OCI-LY7 (cell line): ENCODE results near the gene CDKAL1. TPM values are rescaled to one million over a fixed set of nuclear protein-coding genes. Genes with fewer than 3 reads are reported as not detected.

Experiments
- BruUV-seq: library from RNA; stranded (reverse); fragments of 400-500 nt; replicated peaks from 2 replicates; lab custom pipeline; 2021; lab: Mats Ljungman, UMichigan
- CTCF ChIA-PET: fragments of 300-600 bp; sonication (Branson Sonifier 250); formaldehyde crosslinking; loops from one replicate; lab custom pipeline; 2022; ENCODE audit warnings: antibody characterized with exemption; ENCODE audit not compliant: unreplicated experiment; lab: Charles Lee
- POLR2A ChIA-PET: fragments of 300-600 bp; sonication (Branson Sonifier 250); formaldehyde crosslinking; loops from one replicate; lab custom pipeline; 2022; ENCODE audit warnings: antibody characterized with exemption; lab: Charles Lee
- DNase-seq: peaks from one replicate; pipeline ENCODE4 v3.0.0-alpha.2; 2015; ENCODE audit warnings: low spot score
- H2AFZ ChIP-seq: fragments of 200-600 bp; sonication (generic), shearing (Covaris generic); 2 replicates; pipeline ENCODE4 v1.6.1; 2014; ENCODE audit warnings: mild to moderate bottlenecking, antibody characterized with exemption, low read length, moderate library complexity
- H3K27ac ChIP-seq: fragments of 200-600 bp; sonication (generic); 2 replicates; pipeline ENCODE4 v1.5.1; 2014; ENCODE audit warnings: mixed run types, low read depth, mild to moderate bottlenecking, moderate library complexity, low read length, inconsistent platforms; ENCODE audit not compliant: poor library complexity, severe bottlenecking
- H3K36me3 ChIP-seq: fragments of 200-600 bp; sonication (generic); 2 replicates; pipeline ENCODE4 v1.6.1; 2014; ENCODE audit warnings: mild to moderate bottlenecking, antibody characterized with exemption, low read length, moderate library complexity, mixed read lengths; ENCODE audit not compliant: insufficient read depth
- H3K4me1 ChIP-seq: fragments of 200-600 bp; sonication (generic); 2 replicates; pipeline ENCODE4 v1.5.1; 2014; ENCODE audit warnings: mild to moderate bottlenecking, low read length; ENCODE audit not compliant: insufficient read depth, poor library complexity, severe bottlenecking
- H3K4me2 ChIP-seq: fragments of 200-600 bp; sonication (generic); 2 replicates; pipeline ENCODE4 v1.6.1; 2014; ENCODE audit warnings: mild to moderate bottlenecking, low read length
- H3K4me3 ChIP-seq: fragments of 200-600 bp; sonication (generic); 2 replicates; pipeline ENCODE4 v1.5.1; 2014; ENCODE audit warnings: mild to moderate bottlenecking, low read depth, low read length; ENCODE audit not compliant: poor library complexity, severe bottlenecking
- H3K79me2 ChIP-seq: fragments of 200-600 bp; sonication (generic); 2 replicates; pipeline ENCODE4 v1.6.1; 2016; ENCODE audit warnings: low read depth, mild to moderate bottlenecking, low read length, moderate library complexity, mixed read lengths; ENCODE audit not compliant: insufficient read depth
- H3K9me2 ChIP-seq: fragments of 200-600 bp; sonication (generic); 2 replicates; pipeline ENCODE4 v1.6.1; 2016; ENCODE audit warnings: mild to moderate bottlenecking, low read length, mixed read lengths; ENCODE audit not compliant: insufficient read depth
- H3K9me3 ChIP-seq: fragments of 200-600 bp; sonication (generic); 2 replicates; pipeline ENCODE4 v1.6.1; 2014; ENCODE audit warnings: mild to moderate bottlenecking, mixed run types, low read length, mixed read lengths
- H4K20me1 ChIP-seq: fragments of 200-600 bp; sonication (generic); 2 replicates; pipeline ENCODE4 v1.6.1; 2014; ENCODE audit warnings: mild to moderate bottlenecking, antibody characterized with exemption, low read length, moderate library complexity, mixed read lengths; ENCODE audit not compliant: insufficient read depth
- CTCF ChIP-seq: fragments of 200-600 bp; sonication (generic); conservative IDR thresholded peaks from 2 replicates; pipeline ENCODE4 v1.5.1; 2014; ENCODE audit warnings: mild to moderate bottlenecking, antibody characterized with exemption, low read length, moderate library complexity, mixed read lengths
- EZH2phosphoT487 ChIP-seq: fragments of 200-600 bp; sonication (generic); IDR thresholded peaks from 2 replicates; pipeline ENCODE4 v1.6.1; 2018; ENCODE audit warnings: low read depth, borderline replicate concordance, mild to moderate bottlenecking, mixed run types, antibody characterized with exemption, low read length, moderate library complexity, mixed read lengths
- intact Hi-C: fragments of 100-400 bp; cut with micrococcal nuclease; formaldehyde crosslinking; loops from one replicate; pipeline ENCODE4 v1.10.0; 2022; ENCODE audit not compliant: unreplicated experiment
- total RNA-seq, 2 experiments: library from RNA; depleted of rRNA in 1 of 2; stranded (reverse); fragments of >200 nt in 1 of 2; shearing (Covaris generic) in 1 of 2; gene quantifications; 2 replicates each; pipeline ENCODE4 v1.2.3, GENCODE V29; 2014 to 2022

The CDKAL1 gene
- total RNA-seq, 2 experiments from 2014 or later: 19.9 to 21.1 TPM

DNA sequence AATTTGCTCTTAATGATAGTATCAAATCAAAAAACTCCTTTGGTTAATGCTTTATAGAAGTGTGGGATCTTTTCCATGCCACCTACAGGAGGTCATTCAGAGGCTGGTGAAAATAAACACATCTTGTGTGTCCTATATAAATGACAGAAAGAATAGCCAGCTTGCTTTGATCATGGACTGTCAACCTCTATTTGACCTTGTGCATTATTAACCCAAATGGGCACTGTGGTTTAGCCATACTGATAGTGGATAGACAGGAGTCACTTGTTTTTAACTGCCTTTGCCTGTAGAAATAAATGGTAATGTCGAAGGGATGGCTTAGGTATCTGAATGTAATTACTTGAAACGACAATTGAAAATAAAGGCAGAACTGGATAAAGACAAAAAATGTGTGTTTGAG lies 123.8 kb downstream of the CDKAL1 start:
- no TSS peak for BruUV-seq
- no peak overlapping the region for H3K4me3 ChIP-seq
- H3K9me3 ChIP-seq: no peaks in the 10 kb centered on the region
- no peaks in the 10 kb centered on the region for H3K79me2 ChIP-seq
- POLR2A ChIA-PET: no interaction called here
- intact Hi-C loops: no loop called here
- no peaks in the 10 kb centered on the region; the same call in 1 of the 2 replicates for H3K36me3 ChIP-seq
- no peaks in the 10 kb centered on the region for H3K9me2 ChIP-seq
- no peak for DNase-seq
- CTCF ChIA-PET: no interaction called here
- H3K4me1 ChIP-seq: no peaks in the 10 kb centered on the region
- no peaks in the 10 kb centered on the region; the same call in 1 of the 2 replicates for H4K20me1 ChIP-seq
- H3K27ac ChIP-seq: no peak overlapping the region
- H2AFZ ChIP-seq: no peak overlapping the region
- TF ChIP-seq EZH2phosphoT487 (no peak), CTCF (no peak)
- H3K4me2 ChIP-seq: no peak overlapping the region

DNA sequence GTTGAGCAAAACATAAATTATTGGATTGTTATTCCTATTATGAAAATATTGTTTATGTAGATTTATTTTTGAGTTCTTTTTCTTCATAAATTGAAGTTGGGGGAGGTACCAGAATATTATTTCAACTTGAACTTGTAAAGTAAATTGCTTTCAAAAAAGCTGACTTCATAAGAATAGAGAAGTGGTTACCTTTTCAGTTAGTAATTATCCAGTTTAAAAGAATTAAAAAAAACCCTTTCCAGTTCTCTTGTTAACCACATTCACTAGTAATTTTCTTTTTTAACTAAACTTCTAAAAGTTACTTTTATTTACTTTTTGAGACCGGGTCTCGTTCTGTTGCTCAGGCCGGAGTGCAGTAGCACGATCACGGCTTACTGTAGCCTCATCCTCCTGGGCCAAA lies 124.3 kb downstream of the CDKAL1 start:
- H3K9me2 ChIP-seq: no peaks in the 10 kb centered on the region
- no peaks in the 10 kb centered on the region for H3K79me2 ChIP-seq
- no peak for DNase-seq
- intact Hi-C loops: no loop called here
- TF ChIP-seq EZH2phosphoT487: no peak
- no peak for TF ChIP-seq CTCF
- H3K36me3 ChIP-seq: no peaks in the 10 kb centered on the region; the same call in 1 of the 2 replicates
- no peak overlapping the region for H3K4me2 ChIP-seq
- CTCF ChIA-PET: no interaction called here
- H3K4me3 ChIP-seq: no peak overlapping the region
- BruUV-seq: no TSS peak
- no peak overlapping the region for H2AFZ ChIP-seq
- H3K4me1 ChIP-seq: no peaks in the 10 kb centered on the region
- H4K20me1 ChIP-seq: no peaks in the 10 kb centered on the region; the same call in 1 of the 2 replicates
- POLR2A ChIA-PET: no interaction called here
- H3K27ac ChIP-seq: no peak overlapping the region
- H3K9me3 ChIP-seq: no peaks in the 10 kb centered on the region

DNA sequence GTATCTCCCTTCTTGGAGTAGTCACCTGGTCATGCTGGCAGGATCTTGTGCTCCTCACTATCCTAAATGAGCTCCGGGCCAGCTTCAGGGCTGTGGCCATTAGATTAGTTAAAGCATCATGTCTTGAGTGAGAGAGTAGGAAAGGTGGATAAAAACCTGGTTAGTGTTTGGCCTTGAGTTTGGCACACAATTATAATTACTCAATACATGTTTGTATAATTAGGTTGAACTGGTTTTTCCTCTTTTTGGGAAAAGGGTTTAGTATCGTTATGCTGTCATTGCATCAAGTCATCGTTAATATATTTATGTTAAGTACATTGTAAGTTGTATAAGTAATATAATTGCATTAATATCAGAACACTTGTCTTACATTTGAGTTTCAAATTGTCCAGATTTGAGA lies 126.3 kb downstream of the CDKAL1 start:
- TF ChIP-seq CTCF (no peak), EZH2phosphoT487 (no peak)
- intact Hi-C loops: no loop called here
- ChIA-PET POLR2A (no interaction called here), CTCF (no interaction called here)
- Histone ChIP-seq H2AFZ (no peak overlapping the region), H3K27ac (no peak overlapping the region), H3K4me3 (no peak overlapping the region), H3K9me2 (no peaks in the 10 kb centered on the region), H4K20me1 (no peaks in the 10 kb centered on the region; the same call in 1 of the 2 replicates), H3K9me3 (no peaks in the 10 kb centered on the region), H3K79me2 (no peaks in the 10 kb centered on the region), H3K4me1 (no peaks in the 10 kb centered on the region), H3K4me2 (no peak overlapping the region), H3K36me3 (no peaks in the 10 kb centered on the region)
- no TSS peak for BruUV-seq
- DNase-seq: no peak
